Ovary (tissue), 9 donors: ENCODE measurements around the gene STARD8. TPM values are rescaled to one million over a fixed set of nuclear protein-coding genes. Genes with fewer than 3 reads are reported as not detected.

Experiments used
- DNase-seq, 5 donors: peaks; one replicate each; pipeline ENCODE4 v3.0.0-alpha.2; 2019 to 2020
- H3K27ac ChIP-seq, 2 donors: fragments of 200-600 bp; one replicate each; pipeline versions ENCODE4 v1.5.1 to v1.8.0; 2019 to 2022
- H3K27me3 ChIP-seq: fragments of 200-600 bp; one replicate; pipeline ENCODE4 v1.8.0; 2022
- H3K36me3 ChIP-seq: fragments of 200-600 bp; sonication (generic); one replicate; pipeline ENCODE4 v1.5.1; 2019
- H3K4me1 ChIP-seq: one replicate; pipeline ENCODE4 v1.8.1; 2013; ENCODE audit warnings: mild to moderate bottlenecking, moderate library complexity; ENCODE audit not compliant: insufficient read depth
- H3K4me3 ChIP-seq: fragments of 200-600 bp; sonication (generic); one replicate; pipeline ENCODE4 v1.5.1; 2017
- H3K9me3 ChIP-seq, 2 donors: fragments of 200-600 bp in 1 of 2; sonication (generic) in 1 of 2; one replicate each; pipeline versions ENCODE4 v1.5.1 to v1.8.1; 2013 to 2019; ENCODE audit warnings: mild to moderate bottlenecking in 1 of 2, moderate library complexity in 1 of 2
- EP300 ChIP-seq: sonication (generic); formaldehyde crosslinking; IDR thresholded peaks from one replicate; pipeline ENCODE4 v1.6.1; 2017; ENCODE audit warnings: antibody characterized with exemption
- POLR2A ChIP-seq: fragments of 450-650 bp; IDR thresholded peaks from one replicate; pipeline ENCODE4 v1.6.1; 2017; ENCODE audit warnings: antibody characterized with exemption, mild to moderate bottlenecking, moderate library complexity
- WGBS, 3 donors: extraction: QIAGEN DNeasy Blood & Tissue Kit in 1 of 3; methylation state at CpG; one replicate each; pipeline versions ENCODE4 v1.1.5 to v1.1.7; 2013 to 2017; 5-methylcytosine and 5-hydroxymethylcytosine counted together
- intact Hi-C, 4 donors: fragments of 100-400 bp; cut with DNase I; formaldehyde crosslinking; loops; one replicate each; pipeline versions ENCODE4 v1.11.0 to v1.15.1; 2022 to 2023
- polyA plus RNA-seq, 2 donors: library from polyadenylated mRNA; stranded (reverse); fragments of 200-250 nt in 1 of 2; fragments of 350-450 nt in 1 of 2; fragmentation: Illumina TruSeq in 1 of 2; extraction: RNeasy Lipid Tissue Mini Kit (QIAGEN cat#74804) in 1 of 2; gene quantifications; one replicate each; pipeline ENCODE4 v1.2.3, GENCODE V29; 2013 to 2014
- total RNA-seq, 7 donors: library from RNA; depleted of rRNA in 2 of 7; stranded (reverse); fragments of >200 nt in 2 of 7; fragmentation: NEBNext Ultra II Directional in 3 of 7; extraction: Animal tissue kit (Norgen Biotek cat#: 25700) in 3 of 7; gene quantifications; one replicate each; pipeline versions ENCODE4 v1.1.0 to v1.2.4, GENCODE V29; 2016 to 2023
- TF ChIP-seq, protein P1 (sequence below), 3 donors: fragments of 450-650 bp in 2 of 3; fragments of 200-600 bp in 1 of 3; IDR thresholded peaks; one replicate each; pipeline versions ENCODE4 v1.5.1 to v1.8.0; 2016 to 2022; ENCODE audit warnings: antibody characterized with exemption in 3 of 3, mild to moderate bottlenecking in 1 of 3
- donor health status: DM: no; HTN: no; CAD: no; lungs with moderate emphysema.
- donor health status: DM: no; HTN: no; CAD: no.
- donor health status: Bipolar disorder and iron deficiency.
- donor health status: DM: yes; HTN: yes; CAD: no.
- donor health status: DM: no; HTN: no; CAD: no.
- donor health status: DM: yes; HTN: yes; CAD: no.

STARD8 gene
- total and polyA plus RNA-seq, 9 donors: 2.3 to 7.8 (median 4.6) TPM

DNA sequence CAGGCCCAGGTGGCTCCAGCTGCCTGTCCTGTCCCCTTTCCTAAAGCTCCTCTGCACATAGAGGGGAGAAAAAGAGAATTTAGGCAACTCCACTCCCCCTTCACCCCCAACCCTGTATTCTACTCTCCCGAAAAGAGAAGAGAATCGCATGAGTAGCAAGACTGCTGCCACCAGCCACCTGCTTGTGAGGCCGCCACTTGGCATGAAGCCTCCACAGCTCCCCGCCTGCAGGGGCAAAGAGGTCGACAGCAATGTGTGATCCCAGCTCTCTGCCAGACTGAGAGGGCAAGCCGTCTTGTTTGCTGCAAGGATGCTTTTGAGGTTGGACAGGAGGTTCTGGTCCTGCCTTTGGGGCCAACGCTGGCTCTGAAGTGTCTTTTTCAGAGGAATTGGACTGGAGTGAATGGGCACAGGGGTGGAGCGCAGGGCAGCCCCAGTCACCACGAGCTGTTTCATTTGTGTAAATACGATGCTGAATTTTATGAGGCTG is 77.1 kb downstream of the STARD8 start:
- no peak overlapping the region for H3K27ac ChIP-seq
- no peaks in the 10 kb centered on the region for H3K36me3 ChIP-seq
- no peak overlapping the region for H3K4me3 ChIP-seq
- H3K27me3 ChIP-seq: no peaks in the 10 kb centered on the region
- 75 to 83% (median 77%) methylated on average over 10 of the region's 10 CpGs for WGBS, 3 donors
- intact Hi-C loops: loop anchor here in 1 of 4 donors (5.0 kb wide), 1 partner anchor 212 kb away; no protein-coding TSS in a partner anchor
- DNase-seq: no peak
- TF ChIP-seq POLR2A (no peak), EP300 (no peak)
- TF ChIP-seq, protein P1, sequence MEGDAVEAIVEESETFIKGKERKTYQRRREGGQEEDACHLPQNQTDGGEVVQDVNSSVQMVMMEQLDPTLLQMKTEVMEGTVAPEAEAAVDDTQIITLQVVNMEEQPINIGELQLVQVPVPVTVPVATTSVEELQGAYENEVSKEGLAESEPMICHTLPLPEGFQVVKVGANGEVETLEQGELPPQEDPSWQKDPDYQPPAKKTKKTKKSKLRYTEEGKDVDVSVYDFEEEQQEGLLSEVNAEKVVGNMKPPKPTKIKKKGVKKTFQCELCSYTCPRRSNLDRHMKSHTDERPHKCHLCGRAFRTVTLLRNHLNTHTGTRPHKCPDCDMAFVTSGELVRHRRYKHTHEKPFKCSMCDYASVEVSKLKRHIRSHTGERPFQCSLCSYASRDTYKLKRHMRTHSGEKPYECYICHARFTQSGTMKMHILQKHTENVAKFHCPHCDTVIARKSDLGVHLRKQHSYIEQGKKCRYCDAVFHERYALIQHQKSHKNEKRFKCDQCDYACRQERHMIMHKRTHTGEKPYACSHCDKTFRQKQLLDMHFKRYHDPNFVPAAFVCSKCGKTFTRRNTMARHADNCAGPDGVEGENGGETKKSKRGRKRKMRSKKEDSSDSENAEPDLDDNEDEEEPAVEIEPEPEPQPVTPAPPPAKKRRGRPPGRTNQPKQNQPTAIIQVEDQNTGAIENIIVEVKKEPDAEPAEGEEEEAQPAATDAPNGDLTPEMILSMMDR (IDR thresholded peaks at IDR 0.05): no peak
- H3K4me1 ChIP-seq: no peaks in the 10 kb centered on the region
- H3K9me3 ChIP-seq: no peaks in the 10 kb centered on the region

DNA sequence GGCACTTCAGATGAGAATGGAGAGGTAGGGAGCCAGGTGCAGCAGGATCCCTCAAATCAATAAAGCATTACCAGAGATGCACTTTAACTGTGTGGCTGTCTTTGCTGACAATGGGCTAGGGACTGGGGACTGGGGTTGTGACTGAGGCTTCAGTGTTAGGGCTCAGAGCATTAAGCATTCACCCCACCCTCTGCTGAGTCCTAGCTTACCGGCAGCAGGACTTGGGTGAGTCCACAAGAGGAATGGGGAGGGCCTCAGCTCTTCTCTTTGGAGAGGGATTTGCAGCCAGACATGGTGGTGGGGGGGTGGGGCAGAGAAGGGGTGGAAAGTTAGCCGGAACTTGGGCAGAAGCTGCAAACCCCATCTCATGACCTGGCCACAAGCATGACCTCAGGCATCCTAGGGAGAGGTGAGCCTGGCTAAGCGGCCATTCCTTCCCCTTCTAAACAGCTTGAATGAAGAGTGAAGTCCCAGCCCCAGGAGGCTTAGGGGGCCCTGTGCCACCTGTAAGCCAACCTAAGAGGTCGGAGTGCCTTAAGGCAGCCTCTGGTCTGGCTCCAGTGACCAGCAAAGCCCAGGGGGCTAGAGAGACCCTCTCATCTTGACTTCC is 78.4 kb downstream of the STARD8 start:
- no peaks in the 10 kb centered on the region for H3K4me1 ChIP-seq
- H3K4me3 ChIP-seq: no peak overlapping the region
- intact Hi-C loops: no loop called here
- no peaks in the 10 kb centered on the region for H3K36me3 ChIP-seq
- no peaks in the 10 kb centered on the region for H3K27me3 ChIP-seq
- H3K27ac ChIP-seq: no peak overlapping the region
- DNase-seq: no peak
- 69 to 80% (median 70%) methylated on average over 4 of the region's 4 CpGs for WGBS, 3 donors
- TF ChIP-seq POLR2A (no peak), EP300 (no peak)
- TF ChIP-seq, protein P1 (IDR thresholded peaks at IDR 0.05): no peak
- H3K9me3 ChIP-seq: no peaks in the 10 kb centered on the region

DNA sequence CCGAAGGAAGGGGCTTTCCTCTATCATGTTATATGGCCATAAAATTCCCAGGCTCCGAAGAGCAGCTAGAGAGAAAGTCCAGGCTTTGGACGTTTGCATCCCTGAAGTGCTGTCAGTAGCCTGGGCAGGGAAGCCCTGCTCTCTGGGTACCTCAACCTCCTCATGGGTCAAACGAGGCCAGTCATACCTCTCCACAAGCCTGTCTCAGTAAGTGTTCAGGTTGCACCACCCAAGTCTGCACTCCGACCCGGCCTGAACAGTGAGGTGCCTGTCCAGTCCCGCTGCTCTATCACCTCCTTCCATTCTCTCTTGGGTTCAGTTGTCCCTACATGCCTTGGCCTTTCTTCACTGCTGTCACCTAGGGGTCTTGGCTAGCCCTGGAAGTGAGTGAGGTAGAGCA is 78.9 kb downstream of the STARD8 start:
- WGBS, 3 donors: 67 to 76% (median 76%) methylated on average over 7 of the region's 7 CpGs

GRCh38 chrX:68727696-68728095 is 80.2 kb downstream of the STARD8 start:
- intact Hi-C loops: no loop called here

More for the DNA sequence above, 78.9 kb downstream of the STARD8 start:
- no peaks in the 10 kb centered on the region for H3K27me3 ChIP-seq
- H3K27ac ChIP-seq: no peak overlapping the region
- TF ChIP-seq, protein P1 (IDR thresholded peaks at IDR 0.05): no peak
- no peak for TF ChIP-seq POLR2A
- TF ChIP-seq EP300: no peak
- no peak overlapping the region for H3K4me3 ChIP-seq
- no peaks in the 10 kb centered on the region for H3K9me3 ChIP-seq
- no peaks in the 10 kb centered on the region for H3K4me1 ChIP-seq
- H3K36me3 ChIP-seq: no peaks in the 10 kb centered on the region
- intact Hi-C loops: no loop called here
- no peak for DNase-seq

More at GRCh38 chrX:68727696-68728095, 80.2 kb downstream of the STARD8 start:
- Histone ChIP-seq H3K4me3 (no peak overlapping the region), H3K4me1 (no peaks in the 10 kb centered on the region), H3K27ac (no peak overlapping the region), H3K27me3 (no peaks in the 10 kb centered on the region), H3K36me3 (no peaks in the 10 kb centered on the region), H3K9me3 (no peaks in the 10 kb centered on the region)
- WGBS, 3 donors: 71 to 80% (median 76%) methylated on average over 4 of the region's 4 CpGs
- TF ChIP-seq, protein P1 (IDR thresholded peaks at IDR 0.05): no peak
- no peak for TF ChIP-seq POLR2A
- DNase-seq: peak in 1 of 5 donors; percentile 4
